ENCODE results near the gene ATP6AP1. TPM values are rescaled to one million over a fixed set of nuclear protein-coding genes. Genes with fewer than 3 reads are reported as not detected.

ATP6AP1 gene
- total and polyA plus RNA-seq, 2 donors (not counting 1 experiment from before 2014, with no cell fraction given), result 59.8 to 89.7 TPM

- H3K36me3 ChIP-seq (ENCODE audit: control insufficient read depth, insufficient read depth, low read length), result peaks cover 2% of the 10 kb centered on the region
- no peak overlapping the region for H3K9ac ChIP-seq (ENCODE audit: insufficient read depth, low read length)
- H3K4me3 ChIP-seq (replicated peaks in 1 of 4; ENCODE audit: control extremely low read depth in 1 of 4, insufficient read depth in 1 of 4, low read depth in 3 of 4, low read length in 4 of 4), result no peak overlapping the region
- no peak overlapping the region for H3K27ac ChIP-seq (ENCODE audit: insufficient read depth, low read length)
- no peak overlapping the region for H3K4me2 ChIP-seq (ENCODE audit: extremely low read depth, insufficient read depth, low read length)
- H2AFZ ChIP-seq (ENCODE audit: low read length), result no peak overlapping the region
- H4K20me1 ChIP-seq (ENCODE audit: control insufficient read depth, extremely low read depth, insufficient read depth, low read length), result no peaks in the 10 kb centered on the region
- H3K27me3 ChIP-seq (ENCODE audit: control insufficient read depth, insufficient read depth, low read length), result no peaks in the 10 kb centered on the region
- H3K9me3 ChIP-seq (ENCODE audit: control insufficient read depth, insufficient read depth, low read depth, low read length), result no peaks in the 10 kb centered on the region
- H3K4me1 ChIP-seq (ENCODE audit: control insufficient read depth, extremely low read depth, insufficient read depth, low read length), result no peaks in the 10 kb centered on the region
- no peak for TF ChIP-seq CTCF (conservative IDR thresholded peaks at IDR 0.05 in 1 of 2, IDR thresholded peaks at IDR 0.05 in 1 of 2; ENCODE audit: low read depth in 1 of 2, low read length in 2 of 2)
- TF ChIP-seq EZH2 (IDR thresholded peaks at IDR 0.05; ENCODE audit: low read length, missing control alignments), result no peak
- DNase-seq (ENCODE audit: low read depth in 2 of 2), result no peak
- H3K79me2 ChIP-seq (ENCODE audit: control insufficient read depth, insufficient read depth, low read length), result no peaks in the 10 kb centered on the region
Measured at GRCh38 chrX:154419189-154419588, 9.3 kb upstream of the ATP6AP1 start.

GRCh38 chrX:154419688-154420401 lies 8.6 kb upstream of the ATP6AP1 start:
- Histone ChIP-seq H4K20me1 (ENCODE audit: control insufficient read depth, extremely low read depth, insufficient read depth, low read length) (no peaks in the 10 kb centered on the region), H3K27me3 (ENCODE audit: control insufficient read depth, insufficient read depth, low read length) (no peaks in the 10 kb centered on the region), H3K79me2 (ENCODE audit: control insufficient read depth, insufficient read depth, low read length) (no peaks in the 10 kb centered on the region), H2AFZ (ENCODE audit: low read length) (no peak overlapping the region), H3K9ac (ENCODE audit: insufficient read depth, low read length) (no peak overlapping the region), H3K4me2 (ENCODE audit: extremely low read depth, insufficient read depth, low read length) (no peak overlapping the region), H3K36me3 (ENCODE audit: control insufficient read depth, insufficient read depth, low read length) (peaks cover 2% of the 10 kb centered on the region), H3K9me3 (ENCODE audit: control insufficient read depth, insufficient read depth, low read depth, low read length) (no peaks in the 10 kb centered on the region), H3K27ac (ENCODE audit: insufficient read depth, low read length) (no peak overlapping the region), H3K4me3 (replicated peaks in 1 of 4; ENCODE audit: control extremely low read depth in 1 of 4, insufficient read depth in 1 of 4, low read depth in 3 of 4, low read length in 4 of 4) (no peak overlapping the region), H3K4me1 (ENCODE audit: control insufficient read depth, extremely low read depth, insufficient read depth, low read length) (no peaks in the 10 kb centered on the region)
- TF ChIP-seq CTCF (conservative IDR thresholded peaks at IDR 0.05 in 1 of 2, IDR thresholded peaks at IDR 0.05 in 1 of 2; ENCODE audit: low read depth in 1 of 2, low read length in 2 of 2), result no peak
- TF ChIP-seq EZH2 (IDR thresholded peaks at IDR 0.05; ENCODE audit: low read length, missing control alignments), result no peak
- no peak for DNase-seq (ENCODE audit: low read depth in 2 of 2)

- TF ChIP-seq CTCF (conservative IDR thresholded peaks at IDR 0.05 in 1 of 2, IDR thresholded peaks at IDR 0.05 in 1 of 2; ENCODE audit: low read depth in 1 of 2, low read length in 2 of 2), result no peak
- TF ChIP-seq EZH2 (IDR thresholded peaks at IDR 0.05; ENCODE audit: low read length, missing control alignments), result no peak
- Histone ChIP-seq H3K27me3 (ENCODE audit: control insufficient read depth, insufficient read depth, low read length) (no peaks in the 10 kb centered on the region), H3K4me2 (ENCODE audit: extremely low read depth, insufficient read depth, low read length) (no peak overlapping the region), H3K9ac (ENCODE audit: insufficient read depth, low read length) (no peak overlapping the region), H3K36me3 (ENCODE audit: control insufficient read depth, insufficient read depth, low read length) (peaks cover 2% of the 10 kb centered on the region), H3K4me3 (replicated peaks in 1 of 4; ENCODE audit: control extremely low read depth in 1 of 4, insufficient read depth in 1 of 4, low read depth in 3 of 4, low read length in 4 of 4) (no peak overlapping the region), H3K79me2 (ENCODE audit: control insufficient read depth, insufficient read depth, low read length) (no peaks in the 10 kb centered on the region), H2AFZ (ENCODE audit: low read length) (no peak overlapping the region), H3K27ac (ENCODE audit: insufficient read depth, low read length) (no peak overlapping the region), H4K20me1 (ENCODE audit: control insufficient read depth, extremely low read depth, insufficient read depth, low read length) (no peaks in the 10 kb centered on the region), H3K4me1 (ENCODE audit: control insufficient read depth, extremely low read depth, insufficient read depth, low read length) (no peaks in the 10 kb centered on the region), H3K9me3 (ENCODE audit: control insufficient read depth, insufficient read depth, low read depth, low read length) (no peaks in the 10 kb centered on the region)
- no peak for DNase-seq (ENCODE audit: low read depth in 2 of 2)
Measured at GRCh38 chrX:154420402-154420756, 8.1 kb upstream of the ATP6AP1 start.
